Measurements from ENCODE around the gene COPZ1.

DNA sequence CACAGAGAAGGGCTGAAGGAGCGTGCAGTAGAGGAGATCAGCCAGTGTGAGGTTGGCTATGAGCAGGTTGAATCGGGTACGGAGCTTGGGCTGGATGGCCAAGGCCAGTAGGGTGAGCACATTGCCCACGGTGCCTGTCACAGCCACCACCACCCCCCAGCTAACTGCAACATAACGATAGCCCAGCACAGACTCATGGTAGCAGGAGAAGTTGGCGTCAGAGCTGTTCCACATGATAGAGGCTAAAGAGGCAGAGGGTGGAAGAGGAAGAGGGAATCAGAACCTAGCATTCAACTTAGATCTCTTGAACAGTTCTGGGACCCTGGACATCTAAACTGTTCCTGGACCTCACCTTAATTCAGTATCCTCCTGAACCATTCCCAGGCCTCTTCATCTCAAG is 38.7 kb downstream of the COPZ1 start:
- TF ChIP-seq, protein P1, sequence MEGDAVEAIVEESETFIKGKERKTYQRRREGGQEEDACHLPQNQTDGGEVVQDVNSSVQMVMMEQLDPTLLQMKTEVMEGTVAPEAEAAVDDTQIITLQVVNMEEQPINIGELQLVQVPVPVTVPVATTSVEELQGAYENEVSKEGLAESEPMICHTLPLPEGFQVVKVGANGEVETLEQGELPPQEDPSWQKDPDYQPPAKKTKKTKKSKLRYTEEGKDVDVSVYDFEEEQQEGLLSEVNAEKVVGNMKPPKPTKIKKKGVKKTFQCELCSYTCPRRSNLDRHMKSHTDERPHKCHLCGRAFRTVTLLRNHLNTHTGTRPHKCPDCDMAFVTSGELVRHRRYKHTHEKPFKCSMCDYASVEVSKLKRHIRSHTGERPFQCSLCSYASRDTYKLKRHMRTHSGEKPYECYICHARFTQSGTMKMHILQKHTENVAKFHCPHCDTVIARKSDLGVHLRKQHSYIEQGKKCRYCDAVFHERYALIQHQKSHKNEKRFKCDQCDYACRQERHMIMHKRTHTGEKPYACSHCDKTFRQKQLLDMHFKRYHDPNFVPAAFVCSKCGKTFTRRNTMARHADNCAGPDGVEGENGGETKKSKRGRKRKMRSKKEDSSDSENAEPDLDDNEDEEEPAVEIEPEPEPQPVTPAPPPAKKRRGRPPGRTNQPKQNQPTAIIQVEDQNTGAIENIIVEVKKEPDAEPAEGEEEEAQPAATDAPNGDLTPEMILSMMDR (IDR thresholded peaks at IDR 0.05 in 4 of 5, conservative IDR thresholded peaks at IDR 0.05 in 1 of 5), result no peak
- no peak for TF ChIP-seq POLR2A (IDR thresholded peaks at IDR 0.05)

All from gastrocnemius medialis (tissue), 4 donors.